GM21717 (cell line): ENCODE results near the gene LY6G5C.

Experiments used
- ATAC-seq: cut with Tn5 transposase; IDR thresholded peaks from one replicate; pipeline ENCODE4 v1.9.1; 2021; ENCODE audit warnings: mild to moderate bottlenecking, moderate library complexity; ENCODE audit not compliant: unreplicated experiment

The LY6G5C gene

DNA sequence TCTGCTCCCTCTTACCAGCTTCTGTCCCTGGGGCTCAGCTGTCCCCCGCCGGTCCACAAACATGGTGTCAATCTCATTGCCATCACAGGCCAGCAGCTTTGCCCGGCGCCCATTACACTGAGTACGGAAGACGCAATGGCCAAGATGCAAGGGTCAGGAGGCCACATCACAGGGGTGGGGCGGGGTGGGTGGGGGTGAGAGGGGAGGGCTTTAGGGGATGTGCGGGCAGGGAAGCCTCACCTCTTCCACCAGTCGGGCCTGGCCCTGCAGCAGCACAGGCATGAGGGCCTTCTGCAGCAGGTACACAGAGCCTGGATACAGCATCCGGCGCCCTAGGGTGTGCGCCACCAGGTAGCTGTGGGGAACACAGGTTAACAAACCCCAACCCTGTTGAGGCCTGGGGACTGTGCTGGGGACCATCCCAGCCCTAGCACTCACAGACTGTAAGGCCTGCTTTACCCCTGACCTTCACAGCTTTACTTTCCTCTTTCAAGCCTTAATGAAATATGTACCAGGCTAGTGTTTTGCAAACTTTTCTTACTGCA lies 10.8 kb upstream of the LY6G5C start:
- ATAC-seq = no peak

GRCh38 chr6:31691078-31691463 lies 10.2 kb upstream of the LY6G5C start:
- ATAC-seq = no peak

- ATAC-seq = no peak
Measured at GRCh38 chr6:31690231-31691077, 9.6 kb upstream of the LY6G5C start.

DNA sequence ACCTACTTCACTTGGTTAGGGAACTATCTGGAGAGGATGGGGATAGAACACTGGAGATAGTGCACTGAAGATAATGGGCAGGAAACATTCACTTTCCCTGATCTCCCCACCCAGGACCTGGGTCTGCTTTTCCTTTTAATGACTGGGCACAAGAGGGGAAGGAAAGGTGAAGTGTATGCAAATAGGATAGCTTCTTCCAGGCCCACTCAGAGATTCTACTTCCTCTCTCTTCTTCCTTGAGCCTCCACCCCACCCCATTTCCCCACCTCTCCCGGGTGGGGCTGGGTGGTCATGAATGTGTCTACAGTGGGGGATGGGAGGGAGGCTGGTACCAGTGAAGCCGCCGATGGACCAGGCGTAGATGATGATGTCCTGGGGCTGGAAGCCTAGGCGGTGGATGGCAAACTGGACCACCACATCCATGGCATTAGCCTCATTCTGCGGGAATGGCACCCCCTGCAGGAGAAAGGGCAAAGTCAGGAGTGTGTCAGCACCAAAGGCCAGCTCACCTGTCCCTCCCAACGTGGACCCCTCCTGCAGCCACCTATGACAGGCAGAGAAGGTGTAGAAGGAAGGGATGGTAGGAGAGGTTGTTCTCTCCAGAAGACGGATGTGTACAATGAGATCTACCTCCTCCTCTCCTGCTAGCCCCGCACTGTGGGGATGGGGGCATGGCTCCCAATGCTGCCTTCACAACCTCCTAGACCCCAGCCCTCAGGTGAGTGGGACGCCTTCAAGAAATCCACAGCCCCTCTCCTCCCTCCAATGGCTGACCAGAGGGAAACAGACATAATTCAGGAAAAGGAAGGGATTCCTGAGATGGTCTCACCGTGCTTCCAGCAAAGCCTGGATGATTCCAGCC lies 8.6 kb upstream of the LY6G5C start:
- no peak for ATAC-seq

DNA sequence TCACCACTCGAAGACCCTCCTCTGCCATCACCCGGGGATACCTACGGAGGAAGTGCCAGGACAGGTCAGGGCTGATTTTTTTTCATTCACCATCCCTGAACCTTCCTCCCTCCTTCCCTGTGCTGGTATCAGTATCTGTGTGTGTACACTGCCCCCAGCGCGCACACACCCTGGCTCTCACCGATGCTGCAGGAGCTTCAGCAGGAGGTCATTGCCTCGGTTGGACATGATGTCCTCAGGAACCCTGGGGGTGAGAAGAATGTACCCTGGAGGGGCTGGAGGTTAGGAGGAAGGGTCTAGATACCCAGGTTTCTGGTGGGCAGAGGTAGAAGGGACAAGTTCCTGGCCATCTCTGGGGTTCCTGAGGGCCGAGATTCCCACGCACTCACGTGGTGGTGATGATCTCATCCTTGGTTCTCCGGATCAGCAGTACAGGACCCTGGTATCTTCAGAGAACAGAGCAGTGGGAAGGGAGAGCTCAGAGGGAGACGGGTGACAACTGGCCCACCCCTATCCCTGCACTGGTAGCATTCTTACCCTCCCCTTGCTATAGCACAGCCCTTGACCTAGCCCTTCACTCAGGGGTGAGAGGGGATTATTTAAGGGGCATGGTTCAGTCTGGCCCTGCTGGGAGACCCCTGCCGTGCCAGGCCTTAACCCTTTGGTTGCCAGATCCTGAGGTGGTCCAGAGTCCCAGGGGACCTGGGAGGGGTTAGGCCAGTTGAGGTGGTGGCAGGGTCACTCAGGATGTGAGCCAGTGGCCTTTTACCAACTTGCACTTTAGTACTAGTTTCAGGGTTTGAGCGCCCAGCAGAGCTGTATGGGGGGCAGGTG lies 7.2 kb upstream of the LY6G5C start:
- ATAC-seq = no peak

- ATAC-seq = no peak
Measured at GRCh38 chr6:31687321-31687720, 6.5 kb upstream of the LY6G5C start.

DNA sequence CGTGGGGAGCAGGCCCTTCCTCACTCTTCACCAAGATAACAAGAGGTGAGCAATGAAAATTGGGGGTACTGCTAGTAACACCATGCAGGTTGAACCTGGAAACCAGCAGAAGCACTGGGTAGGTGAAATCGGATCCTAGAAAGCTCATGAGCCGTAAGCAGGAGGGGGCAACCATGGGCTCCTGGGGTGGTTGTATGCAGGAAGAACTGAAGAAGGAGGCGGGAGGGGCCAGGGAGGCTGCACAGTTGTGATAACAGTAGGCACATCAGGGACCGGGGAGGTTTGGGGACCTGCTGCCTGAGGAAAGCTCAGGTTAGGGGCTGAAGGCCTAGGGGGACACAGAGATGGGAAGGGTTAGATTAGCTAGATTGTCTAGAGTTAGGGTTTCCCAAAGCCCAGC lies 5.6 kb upstream of the LY6G5C start:
- no peak for ATAC-seq

- no peak for ATAC-seq
Measured at GRCh38 chr6:31683591-31683990, 2.7 kb upstream of the LY6G5C start.

- ATAC-seq = no peak
Measured at GRCh38 chr6:31681135-31681671, 336 bp upstream of the LY6G5C start.

DNA sequence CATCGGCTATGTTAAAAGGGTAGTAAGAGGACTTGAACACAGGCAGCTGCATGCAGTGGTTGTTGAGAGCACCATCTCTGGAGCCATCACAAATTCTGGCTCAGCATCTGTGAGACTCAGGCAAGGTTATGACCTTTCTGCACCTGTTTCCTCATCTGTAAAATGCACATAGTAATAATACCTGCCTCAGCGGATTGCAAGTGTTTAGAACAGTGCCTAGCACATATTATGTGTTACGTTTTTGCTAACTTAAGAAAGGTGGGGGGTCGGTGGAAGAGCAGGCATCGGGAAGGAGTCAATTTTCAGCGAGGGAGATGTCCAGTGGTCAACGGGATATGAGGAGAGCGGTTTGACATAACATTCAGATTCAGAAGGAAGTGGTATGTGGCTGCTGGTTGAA lies 2.9 kb downstream of the LY6G5C start:
- no peak for ATAC-seq

GRCh38 chr6:31676904-31677303 lies 4.0 kb downstream of the LY6G5C start:
- no peak for ATAC-seq

DNA sequence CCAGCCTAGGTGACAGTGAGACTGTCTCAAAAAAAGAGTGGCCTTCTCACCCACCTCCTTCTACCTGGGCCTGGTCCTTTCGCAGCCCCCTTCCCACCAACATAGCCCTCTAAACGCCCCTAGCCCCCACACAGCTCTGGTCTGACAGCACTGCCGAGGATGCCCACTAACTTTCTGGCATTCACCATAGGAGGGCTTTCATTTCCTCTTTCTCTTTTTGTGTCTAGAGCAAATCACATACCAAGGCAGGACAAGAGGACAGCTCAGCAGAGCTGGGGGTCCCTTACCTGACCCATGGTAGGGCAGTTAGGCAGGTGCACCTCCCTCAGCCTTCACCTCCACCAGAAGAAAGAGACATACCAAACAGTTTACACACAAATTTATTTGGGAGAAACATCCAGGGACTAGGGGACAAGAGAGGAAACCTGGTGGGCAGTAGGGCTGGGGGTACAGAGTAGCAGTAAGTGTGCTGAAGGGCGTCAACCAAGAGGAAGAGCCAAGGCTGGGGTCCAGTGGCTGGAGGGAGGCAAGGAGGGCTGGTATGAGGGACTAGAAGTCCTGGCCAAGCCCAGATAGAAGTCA lies 4.5 kb downstream of the LY6G5C start:
- ATAC-seq = no peak

- ATAC-seq = no peak
Measured at GRCh38 chr6:31669676-31670075, 11.2 kb downstream of the LY6G5C start, which contains the start of gene LY6G5B. Gene LY6G5B, plus strand, starts transcription at chr6:31669976. Its CDS starts 975 bp downstream, at chr6:31670951.

- no peak for ATAC-seq
Measured at GRCh38 chr6:31666337-31666965, 14.4 kb downstream of the LY6G5C start.

GRCh38 chr6:31665501-31666336 lies 15.1 kb downstream of the LY6G5C start, which contains the start of gene CSNK2B:
Gene CSNK2B, plus strand, starts transcription at chr6:31666080. Its CDS starts 752 bp downstream, at chr6:31666832.
- ATAC-seq = peak; percentile 65

DNA sequence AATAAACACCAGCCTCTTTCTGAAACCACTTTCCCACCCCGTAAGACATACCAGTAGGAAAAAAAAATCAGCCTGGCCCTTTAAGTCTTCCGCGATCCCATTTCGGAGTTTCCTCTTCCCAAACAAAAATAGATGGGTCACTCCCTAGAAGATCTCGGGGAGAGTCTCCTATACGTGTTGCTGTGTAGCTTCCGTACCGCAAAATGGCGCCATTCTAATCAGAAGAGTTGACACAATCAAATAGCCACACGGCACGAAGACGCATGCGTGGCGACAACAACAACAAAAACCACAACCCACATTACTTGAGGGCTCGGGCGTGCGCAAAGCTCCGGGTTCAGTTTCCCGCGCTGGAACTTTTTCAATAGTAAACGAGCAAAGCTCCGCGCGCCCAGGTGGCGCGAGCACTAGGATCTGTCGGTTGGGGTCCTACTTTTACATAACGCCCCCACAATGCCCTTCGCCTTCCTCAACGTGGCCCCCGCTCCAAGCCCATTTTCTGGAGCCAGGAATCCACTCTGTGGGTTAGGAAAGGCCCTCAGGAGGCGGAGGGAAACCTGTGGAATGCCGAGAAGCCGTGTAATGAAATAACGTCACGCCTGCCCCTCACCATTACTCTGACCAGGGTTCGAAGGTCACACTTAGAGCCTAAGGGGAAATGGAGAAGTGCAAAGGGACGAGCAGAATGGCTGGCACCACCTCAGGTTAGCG lies 15.9 kb downstream of the LY6G5C start, which contains the start of gene GPANK1:
TSS of gene GPANK1 (minus strand) at position 208 of the 711 bp plus-strand sequence. CDS start 519 bp downstream, outside the sequence.
- no peak for ATAC-seq

GRCh38 chr6:31663961-31664789 lies 16.7 kb downstream of the LY6G5C start:
- no peak for ATAC-seq
